ENCODE results near the gene BCL3.
A peak's percentile ranks its signal among the peaks of the same experiment; 100 is the strongest.

The BCL3 gene

DNA sequence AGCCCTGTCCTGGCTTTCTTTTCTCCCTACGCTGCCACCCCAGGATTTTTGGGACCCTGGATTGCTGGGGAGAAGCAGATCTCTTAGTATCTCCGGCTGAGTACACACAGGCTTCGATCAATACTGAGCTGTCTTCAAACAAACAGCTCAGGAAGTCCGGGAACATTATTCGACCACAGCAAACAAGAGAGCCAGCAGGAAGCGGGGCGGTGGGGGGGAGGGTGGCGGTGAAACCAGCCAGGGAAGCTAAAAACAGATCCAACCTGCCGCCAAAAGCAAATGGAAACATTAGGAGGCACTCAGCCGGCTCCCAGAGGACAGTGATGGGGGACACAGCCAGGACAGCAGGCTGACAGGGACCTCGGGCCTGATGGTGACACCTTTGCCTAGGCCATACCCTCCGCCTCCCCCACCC, 48.2 kb downstream of the BCL3 start:
- no peak for DNase-seq

DNA sequence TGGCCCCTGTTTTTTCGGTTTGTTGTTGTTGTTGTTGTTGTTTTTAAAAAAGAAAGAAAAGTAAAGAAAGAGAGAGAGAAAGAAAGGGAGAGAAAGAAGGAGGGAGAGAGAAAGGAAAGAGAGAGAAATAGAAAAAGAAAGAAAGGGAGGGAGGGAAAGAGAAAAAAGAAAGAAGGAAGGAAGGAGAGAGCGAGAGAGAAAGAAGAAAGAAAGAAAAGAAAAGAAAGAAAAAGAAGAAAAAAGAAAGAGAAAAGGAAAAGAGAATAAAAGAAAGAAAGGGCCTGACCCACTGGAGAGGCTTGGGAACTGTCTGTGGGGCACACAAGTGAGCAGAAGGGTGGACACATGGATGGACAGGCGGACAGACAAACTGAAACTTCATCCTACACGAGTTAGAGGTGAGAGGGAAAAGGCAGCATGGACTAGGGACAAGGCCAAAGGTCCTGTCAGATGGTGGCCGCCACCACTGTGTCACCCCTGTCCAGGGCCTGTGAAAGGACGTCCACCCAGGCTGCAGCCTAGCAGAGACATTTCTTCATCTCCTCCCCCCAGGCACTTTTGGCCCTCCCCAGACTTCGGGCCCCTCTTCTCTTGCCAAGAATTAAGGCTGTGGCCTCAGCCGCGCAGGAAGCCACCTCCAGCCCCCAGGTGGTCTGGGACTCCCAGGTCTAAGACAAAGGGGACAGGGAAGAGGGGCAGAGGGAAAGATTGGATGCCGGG, 51.3 kb downstream of the BCL3 start:
- no peak for DNase-seq

GRCh38 chr19:44800461-44800860, 52.0 kb downstream of the BCL3 start:
- peak; percentile 65 to 94 for DNase-seq

GRCh38 chr19:44803442-44804428, 55.2 kb downstream of the BCL3 start:
- DNase-seq, result no peak

DNA sequence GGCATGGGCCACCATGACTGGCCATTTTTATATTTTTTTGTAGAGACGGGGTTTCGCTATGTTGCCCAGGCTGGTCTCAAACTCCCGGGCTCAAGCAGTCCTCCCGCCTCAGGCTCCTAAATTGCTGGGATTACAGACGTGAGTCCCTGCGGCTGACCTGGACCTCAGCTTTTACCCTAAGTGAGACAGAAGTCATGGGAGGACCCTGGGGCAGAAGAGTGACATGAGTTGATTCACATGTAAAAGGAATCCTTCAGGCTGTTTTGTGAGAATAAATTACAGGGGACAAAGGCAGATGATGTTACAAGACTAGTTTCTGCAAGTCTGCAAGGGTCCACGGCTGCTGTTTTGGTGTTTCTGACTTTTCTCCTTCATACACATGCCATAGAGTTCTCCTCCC, 57.8 kb downstream of the BCL3 start:
- no peak for DNase-seq

- no peak for DNase-seq
Observed at GRCh38 chr19:44807162-44807561, 58.7 kb downstream of the BCL3 start.

DNA sequence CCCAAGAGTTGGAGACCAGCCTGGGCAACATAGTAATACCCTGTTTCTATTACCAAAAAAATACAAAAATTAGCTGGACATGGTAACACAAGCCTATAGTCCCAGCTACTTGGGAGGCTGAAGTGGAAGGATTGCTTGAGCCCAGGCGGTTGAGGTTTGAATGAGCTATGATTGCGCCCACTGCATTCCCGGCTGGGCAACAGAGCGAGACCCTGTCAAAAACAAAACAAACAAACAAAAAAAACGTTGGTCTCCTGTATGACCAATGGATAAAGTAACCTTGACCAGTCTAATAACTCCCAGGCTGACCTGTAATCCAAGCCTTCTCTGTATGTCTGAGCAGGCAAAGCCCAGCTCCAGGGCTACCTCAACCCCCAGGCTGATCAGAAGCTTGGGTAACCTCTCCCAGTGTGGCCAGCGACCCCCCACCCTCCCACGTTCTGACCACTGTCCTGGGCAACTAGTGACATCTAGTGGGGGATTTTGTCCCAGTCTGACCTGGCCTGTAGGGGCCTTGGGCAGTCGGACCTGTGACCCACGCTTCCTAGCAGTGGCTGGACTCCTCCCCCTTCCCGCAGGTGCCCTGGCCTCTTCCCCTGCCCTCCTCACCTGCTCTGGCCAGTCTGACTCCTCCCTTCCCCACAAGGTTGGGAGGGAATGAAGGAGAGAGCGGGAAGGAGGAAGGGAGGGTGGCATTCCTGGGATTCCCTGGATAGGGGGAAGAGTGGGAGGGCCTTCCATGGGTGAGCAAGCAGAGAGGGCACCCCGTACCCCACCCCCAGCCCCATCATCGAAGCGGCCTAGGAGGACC, 59.3 kb downstream of the BCL3 start:
- peak in 1 of 2 donors; percentile 22 for DNase-seq

DNA sequence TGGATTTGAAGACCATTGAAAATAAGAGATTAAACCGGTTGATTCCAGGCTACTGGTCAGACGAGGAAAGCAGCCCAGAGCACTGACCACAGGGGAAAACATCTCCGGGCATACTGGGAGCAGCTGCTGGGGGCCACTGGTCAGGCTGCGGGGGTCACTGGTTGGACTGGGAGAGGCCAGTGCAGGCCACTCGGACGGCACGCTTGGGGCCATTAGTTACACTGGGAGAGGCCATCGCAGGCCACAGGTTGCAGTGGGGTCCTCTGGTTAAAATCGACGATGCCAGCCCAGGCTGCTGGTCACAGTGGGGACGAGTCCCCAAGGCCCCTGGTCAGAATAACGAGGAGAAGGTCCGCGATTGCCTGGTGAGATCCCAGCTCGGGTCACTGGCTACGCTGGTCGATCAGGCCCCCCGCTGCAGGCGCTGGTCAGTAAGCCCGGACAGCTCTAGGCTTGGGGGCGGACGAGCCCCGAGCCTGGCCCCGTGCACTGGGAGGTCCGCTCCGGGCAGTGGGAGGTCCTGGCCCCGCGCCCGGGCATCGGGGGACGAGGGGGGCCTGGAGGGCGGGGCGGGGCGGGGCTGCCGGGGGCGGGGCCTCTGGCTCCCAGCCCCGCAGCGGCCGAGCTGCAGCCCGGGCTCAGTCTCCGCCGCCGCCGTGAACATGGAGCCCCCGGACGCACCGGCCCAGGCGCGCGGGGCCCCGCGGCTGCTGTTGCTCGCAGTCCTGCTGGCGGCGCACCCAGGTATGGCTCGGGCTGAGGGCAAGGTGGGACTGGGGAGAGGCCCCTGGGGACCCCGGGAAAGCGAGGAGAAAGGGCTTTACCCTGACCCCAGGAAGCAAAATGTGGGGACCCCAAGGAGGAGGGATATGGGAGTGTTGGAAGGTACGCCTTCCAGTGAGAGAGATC, 60.2 kb downstream of the BCL3 start, which contains the start of gene BCAM:
Gene BCAM (plus strand): TSS at position 641 of the 909 bp plus-strand sequence. CDS start 22 bp downstream, at position 663.
- no peak for DNase-seq

All from inflammatory macrophage treated with lipopolysaccharide for 1 hour (primary cell).